GM21447 (cell line): ENCODE results near the gene ACP5.
A peak's percentile ranks its signal among the peaks of the same experiment; 100 is the strongest.
"Not testable (repeated sequence)": the region's sequence is repeated elsewhere in the genome, so short reads cannot be mapped to it uniquely, and the experiment has no call there.

ENCODE experiments used
- ATAC-seq: cut with Tn5 transposase; IDR thresholded peaks from one replicate; pipeline ENCODE4 v1.9.1; 2021; ENCODE audit not compliant: unreplicated experiment

ACP5 gene

DNA sequence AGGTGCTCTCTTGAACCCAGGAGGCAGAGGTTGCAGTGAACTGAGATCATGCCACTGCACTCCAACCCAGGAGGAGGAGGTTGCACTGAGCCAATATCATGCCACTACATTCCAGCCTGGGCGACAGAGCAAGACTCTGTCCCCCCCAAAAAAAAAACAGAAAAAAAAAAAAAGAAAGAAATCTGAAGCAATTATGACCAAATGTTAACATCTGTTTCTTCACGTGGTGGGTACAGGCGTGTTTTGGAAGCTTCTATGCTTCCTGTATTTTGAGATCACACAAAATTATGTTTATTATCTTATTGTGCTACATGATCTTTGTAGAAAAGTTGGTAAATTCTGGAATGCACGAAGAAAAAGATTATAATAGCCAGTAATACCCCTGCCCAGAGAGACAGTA, 2.7 kb upstream of the ACP5 start:
- ATAC-seq, result no peak

DNA sequence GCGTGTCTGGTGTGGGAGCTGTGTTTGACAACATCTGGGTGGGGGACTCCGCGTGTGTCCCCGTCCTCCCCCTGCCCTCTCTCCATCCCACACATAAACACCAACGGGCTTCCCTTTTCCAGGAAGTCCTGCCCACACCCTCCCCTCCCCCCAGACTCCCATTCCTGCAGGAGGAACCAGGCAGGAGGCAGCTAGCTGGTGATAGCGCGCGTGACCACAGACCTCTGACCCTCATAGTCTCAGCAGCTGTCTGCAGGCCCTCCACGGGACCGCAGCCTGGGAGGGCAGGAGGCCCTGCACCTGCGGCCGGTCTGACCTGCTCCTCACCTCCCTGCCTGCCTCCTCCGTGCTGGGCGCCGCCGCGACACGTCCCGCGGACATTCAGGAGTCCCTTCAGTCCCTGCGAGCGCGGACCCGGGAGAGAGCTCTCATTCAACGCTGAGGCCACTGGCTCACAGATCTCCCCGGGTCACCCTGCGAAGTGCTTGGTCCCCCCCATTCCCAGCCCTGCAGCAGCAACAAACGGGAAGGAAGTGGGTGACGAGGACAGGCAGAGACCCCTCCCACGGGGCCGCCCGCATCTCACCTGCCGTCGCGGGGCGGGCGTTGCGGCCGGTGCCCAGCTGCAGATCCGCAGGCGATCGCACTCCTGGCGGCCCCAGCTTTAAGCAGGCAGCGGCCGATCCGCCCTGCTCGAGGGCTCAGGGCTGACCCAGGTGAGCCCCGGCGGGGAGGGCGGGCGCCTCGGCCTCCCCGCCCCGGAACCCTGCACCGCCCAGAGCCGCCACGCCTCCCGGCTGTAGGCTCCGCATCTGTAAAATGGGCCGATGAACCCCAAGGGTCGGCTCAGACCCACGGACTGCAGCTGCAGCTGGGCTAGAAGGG, 1.1 kb upstream of the ACP5 start:
- no peak for ATAC-seq

DNA sequence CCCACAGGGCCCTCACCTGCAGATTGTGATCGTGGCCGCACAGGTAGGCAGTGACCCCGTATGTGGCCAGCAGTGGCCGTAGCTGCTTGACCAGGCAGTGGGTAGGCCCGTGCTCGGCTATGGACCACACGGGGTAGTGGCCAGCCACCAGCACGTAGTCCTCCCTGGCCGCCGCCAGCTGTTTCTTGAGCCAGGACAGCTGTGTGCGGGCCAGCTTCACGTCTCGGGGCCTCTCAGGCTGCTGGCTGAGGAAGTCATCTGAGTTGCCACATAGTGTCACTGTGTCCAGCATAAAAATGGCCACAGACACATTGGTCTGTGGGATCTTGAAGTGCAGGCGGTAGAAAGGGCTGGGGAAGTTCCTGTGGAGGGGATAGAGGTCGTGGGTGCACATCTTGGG, 1.2 kb downstream of the ACP5 start:
- no peak for ATAC-seq

DNA sequence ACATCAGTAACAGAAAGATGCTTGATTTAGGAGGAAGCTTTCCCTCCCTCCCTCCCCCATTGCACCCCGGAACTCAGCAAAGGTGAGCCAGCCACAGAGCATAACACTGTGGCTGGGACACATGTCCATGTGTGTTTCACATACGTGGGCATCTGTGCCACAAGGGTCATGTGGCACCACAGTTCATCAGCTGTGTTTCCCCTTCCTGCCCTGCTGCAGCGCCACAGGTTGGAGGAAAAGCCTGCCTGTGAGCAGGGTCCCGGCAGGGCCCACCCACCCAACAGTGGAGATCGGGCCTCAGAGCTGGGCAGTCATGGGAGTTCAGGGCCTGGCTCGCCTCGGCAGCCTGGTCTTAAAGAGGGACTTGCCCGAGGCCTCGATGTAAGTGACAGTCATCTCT, 2.8 kb downstream of the ACP5 start:
- ATAC-seq, result no peak

DNA sequence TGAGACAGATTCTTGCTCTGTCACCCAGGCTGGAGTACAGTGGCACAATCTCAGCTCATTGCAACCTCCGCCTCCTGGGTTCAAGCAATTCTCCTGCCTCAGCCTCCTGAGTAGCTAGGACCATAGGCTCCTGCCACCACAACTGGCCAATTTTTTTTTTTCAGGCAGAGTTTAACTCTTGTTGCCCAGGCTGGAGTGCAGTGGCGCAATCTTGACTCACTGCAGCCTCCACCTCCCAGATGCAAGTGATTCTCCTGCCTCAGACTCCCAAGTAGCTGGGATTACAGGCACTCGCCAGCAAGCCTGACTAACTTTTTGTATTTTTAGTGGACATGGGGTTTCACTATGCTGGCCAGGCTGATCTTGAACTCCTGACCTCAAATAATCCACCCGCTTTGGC, 3.7 kb downstream of the ACP5 start:
- ATAC-seq, result not testable (repeated sequence)

DNA sequence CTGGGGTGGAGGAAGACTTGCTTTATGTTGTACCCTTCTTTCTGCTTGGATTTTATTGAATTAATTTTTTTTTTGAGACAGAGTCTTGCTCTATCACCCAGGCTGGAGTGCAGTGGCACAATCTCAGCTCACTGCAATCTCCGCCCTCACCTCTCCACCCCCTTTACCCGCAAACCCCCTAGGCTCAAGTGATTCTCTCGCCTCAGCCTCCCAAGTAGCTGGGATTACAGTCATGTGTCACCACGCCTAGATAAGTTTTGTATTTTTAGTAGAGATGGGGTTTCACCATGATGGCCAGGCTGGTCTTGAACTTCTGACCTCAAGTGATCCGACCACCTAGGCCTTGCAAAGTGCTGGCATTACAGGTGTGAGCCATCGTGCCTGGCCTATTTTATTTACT, 4.1 kb downstream of the ACP5 start:
- not testable (repeated sequence) for ATAC-seq

DNA sequence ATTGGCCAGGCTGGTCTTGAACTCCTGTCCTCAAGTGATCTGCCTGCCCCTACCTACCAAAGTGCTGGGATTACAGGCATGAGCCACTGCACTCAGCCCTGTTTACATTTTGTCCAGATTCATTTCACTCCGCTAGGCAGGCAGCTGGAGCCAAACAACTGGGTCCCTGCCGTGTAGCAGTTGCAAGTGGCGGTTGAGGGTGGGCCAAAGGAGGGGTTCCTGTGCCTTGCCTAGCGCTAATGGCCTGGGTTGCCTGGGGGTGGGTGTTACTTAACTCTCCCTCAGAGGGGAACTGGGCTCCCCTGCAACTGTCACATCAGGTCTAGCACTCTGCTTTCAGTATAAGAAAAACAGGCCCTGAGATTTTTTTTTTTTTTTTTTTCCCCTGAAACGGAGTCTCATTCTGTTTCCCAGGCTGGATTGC, 7.4 kb downstream of the ACP5 start:
- no peak for ATAC-seq

DNA sequence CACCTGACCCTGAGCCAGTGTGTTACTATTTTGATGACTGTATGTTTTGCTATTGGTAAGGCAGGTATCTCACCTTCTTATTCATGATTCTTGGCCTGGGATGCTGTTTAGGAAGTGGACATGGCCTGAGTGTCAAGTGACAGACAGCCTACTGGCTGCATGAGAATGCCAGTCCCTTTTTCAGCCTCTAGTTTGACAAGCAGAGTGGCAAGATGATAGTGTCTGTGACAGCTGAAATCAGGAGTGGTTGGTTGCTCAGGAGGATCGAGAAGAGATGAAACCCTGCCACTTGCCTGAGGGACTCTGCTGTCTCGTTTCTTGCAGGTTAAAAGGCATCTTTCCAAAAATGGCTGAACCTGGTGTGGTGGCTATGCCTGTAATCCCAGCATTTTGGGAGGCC, 11.3 kb downstream of the ACP5 start:
- ATAC-seq, result no peak

DNA sequence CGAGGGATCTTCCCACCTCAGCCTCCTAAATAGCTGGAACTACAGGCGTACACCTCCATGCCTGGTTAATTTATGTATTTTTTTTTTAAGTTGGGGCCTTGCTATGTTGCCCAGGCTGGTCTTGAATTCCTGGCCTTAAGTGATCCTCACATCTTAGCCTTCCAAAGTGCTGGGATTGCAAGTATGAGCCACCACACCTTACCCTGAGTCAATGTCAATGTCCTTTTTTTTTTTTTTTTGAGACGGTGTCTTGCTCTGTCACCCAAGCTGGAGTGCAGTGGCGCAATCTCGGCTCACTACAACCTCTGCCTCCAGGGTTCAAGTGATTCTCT, 11.8 kb downstream of the ACP5 start:
- ATAC-seq, result not testable (repeated sequence)

DNA sequence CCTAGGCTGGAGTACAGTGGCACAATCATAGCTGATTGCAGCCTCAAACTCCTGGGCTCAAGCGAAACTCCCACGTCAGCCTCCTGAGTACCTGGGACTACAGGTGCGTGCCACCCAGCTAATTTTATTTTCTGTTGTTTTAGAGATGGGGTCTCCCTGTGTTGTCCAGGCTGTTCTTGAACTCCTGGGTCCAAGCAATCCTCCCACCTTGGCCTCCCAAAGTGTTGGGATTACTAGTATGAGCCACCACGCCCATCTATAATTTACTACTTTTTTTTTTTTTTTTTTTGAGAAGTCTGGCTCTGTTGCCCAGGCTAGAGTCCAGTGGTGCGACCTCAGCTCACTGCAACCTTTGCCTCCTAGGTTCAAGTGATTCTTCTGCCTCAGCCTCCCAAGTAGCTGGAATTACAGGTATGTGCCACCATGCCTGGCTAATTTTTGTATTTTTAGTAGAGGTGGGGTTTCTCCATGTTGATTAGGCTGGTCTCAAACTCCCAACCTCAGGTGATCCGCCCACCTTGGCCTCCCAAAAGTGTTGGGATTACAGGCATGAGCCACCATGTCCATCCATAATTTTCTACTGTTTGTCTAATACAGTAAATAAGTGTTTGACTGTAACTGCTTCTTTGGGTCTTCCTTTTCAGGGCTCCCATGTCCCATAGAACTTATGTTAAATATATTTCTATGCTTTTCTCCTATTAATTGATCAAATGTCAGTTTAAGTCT, 13.2 kb downstream of the ACP5 start:
- ATAC-seq, result not testable (repeated sequence)

DNA sequence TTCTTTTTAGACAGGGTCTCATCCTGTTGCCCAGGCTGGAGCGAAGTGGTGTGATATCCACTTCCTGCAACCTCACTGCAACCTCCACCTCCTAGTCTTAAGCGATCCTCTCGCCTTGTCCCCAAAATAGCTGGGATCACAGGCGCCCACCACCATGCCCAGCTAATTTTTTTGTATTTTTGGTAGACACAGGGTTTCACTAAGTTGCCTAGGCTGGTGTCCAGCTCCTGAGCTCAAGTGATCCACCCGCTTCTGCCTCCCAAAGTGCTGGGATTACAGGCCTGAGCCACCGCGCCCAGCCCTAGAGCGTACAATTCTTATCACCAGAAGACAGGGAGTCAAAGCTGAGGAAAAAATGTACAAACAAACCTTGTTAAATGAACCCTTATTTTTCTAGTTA, 13.9 kb downstream of the ACP5 start:
- no peak for ATAC-seq

DNA sequence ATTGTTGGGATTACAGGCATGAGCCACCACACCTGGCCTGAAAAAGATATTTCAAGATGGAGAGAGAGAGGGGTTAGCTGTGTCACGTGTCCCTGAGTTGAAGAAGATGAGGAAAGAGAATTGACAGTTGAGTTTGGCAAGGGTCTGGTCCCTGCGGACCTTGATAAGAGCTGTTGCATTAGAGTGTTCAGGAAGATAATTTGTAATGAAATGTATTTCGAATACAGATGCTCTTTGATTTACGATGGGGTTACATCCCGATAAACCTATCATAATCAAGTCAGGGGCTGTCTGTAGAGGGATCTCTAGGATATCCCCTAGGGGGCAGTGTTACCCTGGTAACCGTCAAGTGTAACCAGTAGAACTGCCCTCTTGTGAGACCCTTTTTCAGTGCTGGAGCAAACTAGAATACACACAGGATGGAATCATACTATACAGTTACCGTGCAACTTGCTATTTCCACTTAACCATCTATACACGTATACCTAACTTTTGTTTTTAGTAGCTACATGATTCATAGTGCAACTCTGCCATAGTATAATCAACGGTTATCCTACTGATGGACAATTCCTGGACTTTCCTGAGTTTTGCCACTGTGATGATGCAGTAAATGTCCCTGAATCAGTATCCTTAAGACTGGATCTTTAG, 16.9 kb downstream of the ACP5 start:
- ATAC-seq, result peak; percentile 42

DNA sequence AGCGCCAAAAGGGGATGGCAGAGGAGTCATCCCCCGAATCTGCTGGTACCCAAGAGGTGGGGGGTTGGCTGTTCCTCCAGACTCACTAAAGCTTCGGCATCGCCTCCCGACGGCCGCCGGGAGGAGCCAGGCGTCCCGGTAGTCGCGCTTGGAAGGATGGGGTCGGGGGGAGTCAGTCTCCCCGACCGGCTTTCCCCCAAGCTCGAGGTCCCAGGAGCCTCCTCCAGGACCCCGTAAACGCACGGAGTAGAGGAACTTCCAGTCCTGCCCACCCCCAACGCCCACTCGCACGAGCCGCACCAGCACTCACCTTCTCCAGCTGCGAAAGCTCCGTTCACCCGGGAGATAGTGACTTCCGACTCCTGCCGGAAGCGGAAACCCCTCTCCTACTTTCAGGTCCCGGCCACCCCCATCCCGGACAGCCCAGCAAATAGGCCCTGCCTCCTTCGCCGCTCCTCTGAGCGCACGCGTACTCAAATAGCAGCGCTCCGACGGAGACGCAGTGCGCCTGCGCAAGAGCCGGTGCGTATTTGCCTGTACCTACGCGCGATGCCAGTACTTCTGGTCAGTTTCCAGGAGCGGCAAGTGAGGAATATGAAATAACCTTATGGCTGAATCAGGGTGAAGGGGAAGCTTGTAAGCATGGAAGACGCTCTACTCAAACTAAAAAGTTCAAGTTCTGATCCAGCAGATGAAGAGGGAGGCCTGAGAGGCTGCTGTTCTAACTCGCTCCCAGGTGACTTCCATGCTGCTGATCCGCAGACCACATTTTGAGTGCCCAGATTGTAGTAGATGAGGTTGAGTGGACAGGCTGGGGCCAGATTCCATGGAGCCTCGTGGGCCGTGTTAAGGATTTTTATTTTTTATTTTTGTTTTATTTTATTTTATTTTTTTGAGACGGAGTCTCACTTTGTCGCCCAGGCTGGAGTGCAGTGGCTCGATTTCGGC, 18.3 kb downstream of the ACP5 start, which contains the start of gene ELOF1:
Gene ELOF1 (minus strand): TSS at position 350 of the 948 bp plus-strand sequence. CDS start 4,883 bp downstream, outside the sequence.
- peak; percentile 62 for ATAC-seq

DNA sequence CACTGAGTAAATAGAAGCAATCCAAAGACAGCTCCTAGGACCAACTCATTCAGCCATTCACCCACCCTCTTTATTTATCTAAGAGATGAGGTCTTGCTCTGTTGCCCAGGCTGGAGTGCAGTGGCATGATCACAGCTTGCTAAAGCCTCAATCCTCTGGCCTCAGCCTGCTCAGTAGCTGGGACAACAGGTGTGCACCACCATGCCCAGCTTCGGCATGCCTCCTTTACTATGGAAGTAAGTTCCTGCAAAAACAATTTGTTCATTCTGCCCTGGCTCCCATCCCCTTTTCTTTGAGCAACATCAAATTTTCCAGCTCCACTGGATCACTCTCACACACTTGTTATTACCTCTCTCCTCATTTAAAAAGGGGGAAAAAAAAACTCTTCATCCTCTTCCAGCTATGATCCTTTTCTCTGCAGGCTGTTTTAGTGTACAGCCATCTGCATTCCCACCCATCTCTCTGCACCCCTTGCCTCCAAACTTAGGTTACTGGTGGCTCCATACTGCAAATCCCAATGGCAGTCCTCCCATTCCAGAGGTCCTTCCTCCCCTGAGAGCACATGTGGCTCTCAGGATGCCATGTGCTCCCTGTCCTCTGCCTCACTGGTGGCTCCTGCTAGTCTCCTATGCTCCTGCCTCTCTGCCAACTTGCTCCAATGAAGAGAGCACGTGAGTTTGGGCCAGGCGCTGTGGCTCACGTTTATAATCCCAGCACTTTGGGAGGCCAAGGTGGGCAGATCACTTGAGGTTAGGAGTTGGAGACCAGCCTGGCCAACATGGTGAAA, 20.6 kb downstream of the ACP5 start:
- ATAC-seq, result no peak

DNA sequence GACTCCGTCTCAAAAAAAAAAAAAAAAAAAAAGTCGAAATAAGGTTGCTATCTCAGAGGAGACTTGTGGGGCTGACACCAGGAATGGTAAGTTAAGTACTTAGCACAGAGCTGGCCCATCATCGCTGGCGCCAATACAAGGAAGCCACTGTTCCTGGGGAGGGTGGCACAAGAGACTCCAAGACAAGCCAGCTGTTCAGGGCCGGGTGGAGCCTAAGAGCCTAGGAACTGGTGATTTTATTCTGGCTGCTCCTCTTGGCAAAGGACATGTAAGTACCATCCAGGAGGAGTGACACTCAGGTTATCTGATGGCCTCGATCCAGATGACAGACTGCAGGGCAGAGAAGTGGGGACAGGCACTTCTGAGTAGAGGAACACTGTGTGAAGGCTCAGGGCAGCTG, 22.2 kb downstream of the ACP5 start:
- ATAC-seq, result no peak

DNA sequence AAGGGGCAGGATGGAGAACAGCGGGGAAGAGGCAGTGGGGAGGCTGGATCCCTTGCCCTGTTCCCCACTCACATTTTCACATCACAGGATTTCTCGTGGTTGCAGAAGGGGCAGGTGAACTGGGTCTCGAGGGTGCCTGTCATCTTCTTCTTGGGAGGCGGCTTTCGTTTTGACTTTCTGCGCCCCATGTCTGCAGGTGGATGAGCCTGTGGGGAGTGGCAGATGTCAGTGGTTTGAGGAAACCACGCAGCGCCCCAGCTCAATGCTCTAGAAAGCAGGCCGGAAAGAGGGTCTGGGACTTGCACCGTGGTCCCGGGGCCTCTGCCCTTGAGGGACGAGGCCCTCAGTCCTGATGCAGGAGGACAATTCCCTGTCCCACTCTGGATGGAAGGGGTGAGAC, 23.3 kb downstream of the ACP5 start:
- no peak for ATAC-seq

DNA sequence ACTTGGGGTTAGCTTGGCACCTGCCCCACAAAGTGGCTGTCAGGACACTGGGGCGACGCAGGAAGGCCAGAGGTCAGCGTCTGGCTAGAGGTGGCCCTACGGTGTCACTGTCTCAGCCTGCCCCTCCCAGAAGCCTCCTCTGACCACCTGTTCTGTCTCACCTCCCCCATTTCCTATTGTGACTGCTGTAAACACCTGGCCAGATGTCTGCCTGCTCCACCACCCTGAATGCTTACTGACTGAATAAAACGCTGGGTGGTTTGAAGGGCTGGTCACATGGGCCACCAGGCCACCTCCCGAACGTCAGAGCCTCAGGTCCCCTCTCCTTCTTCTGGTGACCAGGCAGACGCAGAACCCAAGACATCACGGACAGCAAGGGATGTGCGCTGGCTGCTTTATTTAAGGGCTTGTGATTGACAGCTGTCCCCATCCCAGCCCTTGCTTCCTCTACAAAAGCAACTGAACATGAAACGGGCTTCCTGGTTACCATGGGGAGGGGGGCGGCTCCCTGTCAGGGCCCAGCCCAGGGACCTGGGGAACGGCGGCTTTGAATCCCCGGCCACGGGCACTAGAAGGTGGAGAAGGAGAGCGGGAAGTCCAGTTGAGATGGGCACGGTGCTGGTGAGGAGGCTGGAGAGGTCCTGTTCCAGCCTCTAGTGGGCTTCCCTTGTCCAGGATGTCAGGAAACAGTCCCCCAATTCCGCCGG, 24.6 kb downstream of the ACP5 start:
- no peak for ATAC-seq

DNA sequence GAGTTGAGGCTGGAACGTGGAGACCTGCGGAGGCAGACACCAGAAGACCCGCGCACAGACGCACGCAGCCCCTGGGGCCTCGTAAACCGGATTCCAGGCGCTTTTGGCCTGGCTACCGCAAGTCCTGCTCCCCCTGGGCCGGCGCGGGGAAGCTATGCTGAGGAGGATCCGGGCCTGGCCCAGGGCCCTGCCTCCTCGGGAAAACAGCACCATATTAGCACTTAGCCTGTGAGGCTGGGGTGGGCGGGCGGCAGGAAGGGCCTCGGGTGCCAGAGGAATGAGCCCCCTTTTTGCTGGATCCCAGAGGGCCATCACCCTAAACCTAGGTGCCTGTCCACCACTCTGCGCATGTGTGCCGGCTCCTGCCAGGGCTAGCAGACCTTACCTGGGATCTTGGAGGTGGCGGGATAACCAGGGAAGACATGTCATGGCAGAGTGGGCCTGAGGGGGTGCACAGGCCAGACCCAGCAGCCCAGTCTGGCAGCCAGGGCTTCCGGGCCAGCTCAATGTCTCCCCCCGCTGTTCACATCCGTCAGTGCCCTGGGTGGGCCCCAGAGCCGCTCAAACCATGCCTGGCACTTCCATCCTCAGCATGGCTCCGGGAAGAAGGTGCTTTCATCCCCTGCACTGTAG, 25.7 kb downstream of the ACP5 start:
- no peak for ATAC-seq

DNA sequence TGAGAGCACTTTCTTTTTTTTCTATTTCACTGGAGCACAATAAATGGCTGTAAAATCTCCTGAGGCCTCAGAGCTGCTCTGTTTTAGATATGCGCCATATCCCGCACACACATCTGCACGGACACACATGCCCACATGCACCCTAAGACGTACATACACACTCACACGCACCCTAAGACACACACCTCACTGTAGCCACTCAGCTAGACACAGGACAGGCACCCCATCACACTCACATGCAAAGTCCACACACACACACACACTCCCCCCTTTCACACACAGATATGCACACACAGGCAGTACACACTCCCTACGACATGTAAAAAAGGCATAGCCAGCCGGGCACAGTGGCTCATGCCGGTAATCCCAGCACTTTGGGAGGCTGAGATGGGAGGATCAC, 27.2 kb downstream of the ACP5 start:
- ATAC-seq, result no peak
